CD1c-positive myeloid dendritic cell (primary cell): ENCODE data around the gene PMCH.
"Not testable (repeated sequence)": the region's sequence is repeated elsewhere in the genome, so short reads cannot be mapped to it uniquely, and the experiment has no call there.

Source experiments
- DNase-seq: peaks from one replicate; pipeline ENCODE4 v3.0.0-alpha.2; 2016; ENCODE audit errors: extremely low spot score

PMCH gene, protein sequence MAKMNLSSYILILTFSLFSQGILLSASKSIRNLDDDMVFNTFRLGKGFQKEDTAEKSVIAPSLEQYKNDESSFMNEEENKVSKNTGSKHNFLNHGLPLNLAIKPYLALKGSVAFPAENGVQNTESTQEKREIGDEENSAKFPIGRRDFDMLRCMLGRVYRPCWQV

DNA sequence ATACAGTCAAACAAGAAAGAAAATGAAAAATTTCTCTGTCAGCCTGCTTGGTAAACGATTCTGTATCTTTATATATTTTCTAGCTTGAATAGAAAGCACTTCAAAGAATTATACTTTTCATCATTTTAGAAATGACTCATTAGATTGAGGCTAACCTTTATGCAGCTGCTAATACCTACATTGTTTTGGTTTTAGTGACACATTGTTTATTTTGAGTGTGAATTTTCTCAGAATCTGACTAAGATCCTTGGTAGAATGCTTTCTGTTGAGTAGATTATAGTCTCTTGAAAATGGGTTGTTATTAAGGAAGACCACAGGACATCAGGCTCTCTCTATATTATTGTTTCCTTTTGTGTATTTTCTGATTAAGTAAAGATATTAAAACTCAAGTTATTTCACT lies at the start of gene PMCH:
PMCH (minus strand) TSS at position 45 of the 400 bp plus-strand sequence. CDS start 63 bp downstream, outside the sequence.
- no peak for DNase-seq

DNA sequence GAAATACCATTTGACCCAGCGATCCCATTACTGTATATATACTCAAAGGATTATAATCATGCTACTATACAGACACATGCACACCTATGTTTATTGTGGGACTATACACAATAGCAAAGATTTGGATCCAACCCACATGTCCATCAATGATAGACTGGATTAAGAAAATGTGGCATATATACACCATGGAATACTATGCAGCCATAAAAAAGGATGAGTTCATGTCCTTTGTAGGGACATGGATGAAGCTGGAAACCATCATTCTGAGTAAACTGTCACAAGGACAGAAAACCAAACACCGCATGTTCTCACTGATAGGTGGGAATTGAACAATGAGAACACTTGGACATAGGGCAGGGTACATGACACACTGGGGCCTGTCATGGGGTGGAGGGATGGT lies 43.2 kb upstream of the PMCH start:
- not testable (repeated sequence) for DNase-seq

DNA sequence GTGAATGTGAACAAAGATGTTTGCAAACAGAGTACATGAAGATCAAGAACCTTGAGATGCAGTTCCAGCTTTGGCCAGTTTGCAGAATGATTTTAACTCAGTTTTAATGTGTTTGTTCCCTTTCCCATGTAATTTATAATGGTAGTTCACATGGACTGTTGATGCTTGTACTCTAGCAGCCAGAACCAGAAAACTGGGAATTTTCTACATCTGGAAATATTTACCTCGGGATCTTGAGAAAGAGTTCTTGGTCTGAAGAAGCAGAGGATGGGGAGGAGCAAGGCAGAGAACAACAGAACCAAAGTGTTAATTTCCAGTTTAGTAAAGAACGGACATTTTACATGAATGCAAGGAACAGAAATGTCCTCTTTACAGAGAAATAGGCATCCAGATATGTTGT lies 37.0 kb upstream of the PMCH start:
- DNase-seq = no peak

DNA sequence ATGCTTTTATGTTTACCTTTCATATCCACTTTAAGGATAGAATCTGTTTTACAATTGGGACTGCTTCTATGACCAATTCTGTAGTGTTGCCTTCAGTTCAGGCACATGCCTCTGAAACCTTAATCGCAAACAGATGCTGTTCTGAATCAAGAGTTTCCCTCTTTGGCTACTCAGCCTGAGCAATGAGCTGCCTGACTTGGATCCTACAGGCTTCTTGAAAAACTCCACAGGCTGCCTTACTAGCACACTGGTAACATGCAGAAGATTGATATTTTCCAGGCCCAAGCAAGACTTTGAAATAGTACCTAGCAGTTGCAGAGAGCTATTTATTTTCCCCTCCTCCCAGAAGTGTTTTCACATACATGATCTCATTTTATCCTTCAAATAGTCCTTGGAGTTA lies 34.8 kb upstream of the PMCH start:
- no peak for DNase-seq

DNA sequence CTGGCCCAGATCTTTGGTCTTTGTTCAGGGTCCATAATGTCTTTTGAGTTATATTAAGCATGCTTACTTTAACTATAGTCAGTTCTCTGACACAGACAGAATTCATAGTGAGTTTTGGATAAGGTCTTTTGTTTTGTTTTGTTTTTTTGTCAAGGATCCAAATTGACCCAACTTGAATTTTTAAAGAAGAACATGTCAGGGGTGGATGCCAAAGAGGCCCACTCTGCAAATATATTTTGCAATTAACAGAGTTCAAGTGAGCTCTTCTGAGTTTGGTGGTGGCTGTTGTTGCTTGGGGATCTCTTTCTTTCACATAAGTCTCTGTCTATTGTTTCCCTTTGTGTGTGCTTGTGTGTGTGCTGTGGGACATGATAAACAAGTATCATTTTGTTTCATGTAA lies 34.4 kb upstream of the PMCH start:
- no peak for DNase-seq

DNA sequence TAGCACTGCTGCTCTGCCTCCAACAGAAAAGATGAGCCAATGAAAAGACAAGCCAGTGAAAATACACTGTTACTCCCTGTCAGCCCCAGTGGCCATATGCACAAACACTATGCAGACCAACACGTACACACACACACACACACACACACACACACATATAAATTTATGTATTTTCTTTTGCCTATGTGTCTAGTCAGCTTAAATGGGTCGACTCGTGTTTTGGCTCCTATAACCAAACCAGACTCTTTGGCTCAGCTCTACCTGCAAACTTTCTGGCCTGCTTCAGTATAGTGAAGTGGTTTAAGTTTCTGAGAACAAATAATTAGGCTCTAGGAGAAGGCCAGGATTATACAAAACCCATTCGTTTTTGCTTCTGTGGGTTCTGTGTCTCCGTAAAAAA lies 30.3 kb upstream of the PMCH start:
- no peak for DNase-seq

DNA sequence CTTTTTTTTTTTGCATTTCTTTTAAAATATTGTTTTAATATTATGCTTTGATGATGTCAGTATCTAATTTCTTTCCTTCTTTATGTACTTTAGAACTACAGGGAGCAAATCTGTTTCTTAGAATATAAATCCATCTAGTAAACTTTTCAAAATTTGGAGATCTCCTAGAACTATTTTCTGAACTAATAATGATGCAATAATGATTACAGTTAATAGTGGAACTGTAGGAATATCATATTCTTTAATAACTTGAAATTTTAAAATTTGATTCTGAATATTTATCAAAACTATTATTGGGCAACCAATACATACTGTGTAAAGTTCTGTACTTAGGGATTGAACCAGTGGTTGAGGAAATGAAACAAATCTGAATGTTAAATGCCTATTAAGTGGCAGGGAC lies 23.1 kb upstream of the PMCH start:
- no peak for DNase-seq

DNA sequence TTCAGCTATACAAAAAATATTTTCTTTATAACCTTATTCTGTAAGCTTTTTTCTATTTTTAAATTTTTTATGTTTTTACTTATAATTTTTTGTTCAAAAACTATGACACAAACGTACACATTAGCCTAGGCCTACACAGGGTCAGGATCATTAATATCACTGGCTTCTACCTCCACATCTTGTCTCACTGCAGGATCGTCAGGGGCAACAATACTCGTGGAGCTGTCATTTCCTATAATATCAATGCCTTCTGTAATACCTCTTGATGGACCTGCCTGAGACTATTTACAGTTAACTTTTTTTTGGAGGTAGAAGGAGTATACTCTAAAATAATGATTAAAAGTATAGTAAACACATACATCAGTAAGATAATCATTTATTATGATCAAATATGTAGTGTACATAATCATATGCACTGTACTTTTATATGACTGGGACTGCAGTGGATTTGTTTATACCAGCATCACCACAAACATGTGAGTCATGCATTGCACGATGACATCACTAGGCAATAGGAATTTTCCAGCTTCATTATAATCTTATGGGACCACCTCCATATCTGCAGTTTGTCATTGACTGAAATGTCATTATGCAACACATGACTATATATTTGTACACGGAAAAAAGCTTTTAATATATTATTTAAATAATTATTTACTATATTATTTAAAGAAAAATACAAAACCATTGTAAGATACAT lies 18.5 kb upstream of the PMCH start:
- DNase-seq = no peak

DNA sequence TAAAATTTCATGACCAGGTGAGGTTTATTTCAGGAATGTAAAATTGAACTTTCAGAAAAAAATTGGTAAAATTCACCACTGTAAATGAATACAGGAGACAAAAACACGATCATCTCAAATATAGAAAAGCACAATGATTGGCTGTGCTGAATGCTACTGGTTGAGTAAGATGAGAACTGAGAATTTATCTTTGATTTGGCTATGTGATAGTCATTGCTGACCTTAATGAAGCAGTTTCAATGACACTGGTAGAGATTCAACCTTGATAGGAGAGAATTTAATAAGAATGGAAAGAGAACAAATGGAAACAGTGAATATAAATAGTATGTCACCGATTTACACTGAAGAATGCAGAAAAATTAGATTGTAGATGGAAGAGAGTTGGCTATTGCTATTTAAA lies 6.4 kb upstream of the PMCH start:
- DNase-seq = no peak

DNA sequence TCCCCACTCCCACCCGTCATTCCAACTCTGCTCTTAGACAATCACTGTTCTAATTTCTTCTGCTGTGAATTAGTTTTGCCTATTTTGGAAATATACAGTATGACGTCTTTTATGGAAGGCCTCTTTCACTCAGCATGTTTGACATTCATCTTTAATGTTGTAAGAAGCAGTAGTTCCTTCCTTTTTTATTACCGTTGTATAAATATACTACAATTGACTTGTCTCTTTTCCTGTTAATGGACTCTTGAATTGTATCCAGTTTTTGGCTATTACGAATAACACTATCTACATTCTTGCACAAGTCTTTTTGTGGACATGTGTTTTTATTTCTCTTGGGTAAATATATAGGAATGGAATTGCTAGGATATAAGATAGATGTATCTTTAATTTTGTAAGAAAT lies 4.9 kb upstream of the PMCH start:
- no peak for DNase-seq

DNA sequence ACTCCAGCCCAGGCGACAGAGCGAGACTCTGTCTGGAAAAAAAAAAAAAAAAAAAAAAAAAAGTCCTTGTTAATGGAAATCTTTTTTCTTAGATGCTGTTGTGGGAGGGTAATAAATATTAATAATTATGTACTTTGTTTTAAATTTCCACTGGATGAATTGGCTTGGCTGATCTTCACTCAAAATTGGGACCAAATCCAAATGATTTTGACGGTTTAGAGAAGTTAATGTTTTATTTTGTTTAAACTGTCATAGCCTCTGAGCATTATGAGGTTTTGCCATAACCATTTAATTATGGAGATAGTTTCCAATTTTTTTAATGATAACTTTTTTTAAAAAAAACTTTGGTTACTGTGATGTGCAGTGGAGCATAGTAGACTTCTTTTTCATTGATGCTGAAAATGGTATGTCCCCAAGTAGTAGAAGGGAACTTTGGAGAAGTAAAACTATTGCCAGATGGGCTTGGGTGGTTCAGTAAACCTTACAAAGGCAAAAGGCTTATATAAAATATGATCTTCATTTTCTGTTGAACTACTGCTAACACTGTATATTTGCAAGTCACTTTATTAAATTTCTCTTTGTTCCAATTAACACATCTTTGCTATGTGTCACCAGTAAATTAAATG lies 3.9 kb upstream of the PMCH start:
- DNase-seq = no peak

DNA sequence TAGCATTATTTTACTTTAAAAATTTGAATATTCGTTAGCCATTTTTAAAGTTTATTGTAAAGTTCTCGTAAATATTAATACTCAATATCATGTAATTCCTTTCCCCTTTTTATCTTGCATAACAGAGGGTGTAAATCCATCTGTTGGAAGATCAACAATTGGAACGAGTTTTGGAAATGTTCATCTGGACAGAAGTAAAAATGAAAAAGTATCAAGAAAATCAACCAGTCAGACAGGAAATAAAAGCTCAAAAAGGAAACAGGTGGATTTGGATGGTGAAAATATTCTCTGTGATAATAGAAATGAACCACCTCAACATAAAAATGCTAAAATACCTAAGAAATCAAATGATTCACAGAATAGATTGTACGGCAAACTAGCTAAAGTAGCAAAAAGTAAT lies 1.8 kb downstream of the PMCH start:
- DNase-seq = no peak

DNA sequence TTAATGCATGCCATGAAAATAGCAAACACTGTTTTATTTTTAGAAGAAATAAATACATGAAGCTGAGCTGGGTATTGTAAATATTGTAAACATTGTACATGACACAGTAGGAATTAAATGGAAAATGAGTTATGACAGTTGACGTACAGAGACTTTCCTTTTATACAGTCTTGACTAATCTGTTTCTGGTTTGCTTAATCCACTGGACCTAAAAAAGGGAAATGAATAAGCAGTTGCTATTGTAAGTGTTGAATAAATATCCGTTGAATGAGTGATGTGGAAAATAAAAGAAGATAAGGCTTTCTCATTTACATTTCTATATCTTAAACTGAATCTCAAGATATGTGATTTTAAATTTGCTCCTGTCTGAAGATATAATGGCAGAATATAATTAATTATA lies 15.0 kb downstream of the PMCH start:
- DNase-seq = peak; percentile 17

DNA sequence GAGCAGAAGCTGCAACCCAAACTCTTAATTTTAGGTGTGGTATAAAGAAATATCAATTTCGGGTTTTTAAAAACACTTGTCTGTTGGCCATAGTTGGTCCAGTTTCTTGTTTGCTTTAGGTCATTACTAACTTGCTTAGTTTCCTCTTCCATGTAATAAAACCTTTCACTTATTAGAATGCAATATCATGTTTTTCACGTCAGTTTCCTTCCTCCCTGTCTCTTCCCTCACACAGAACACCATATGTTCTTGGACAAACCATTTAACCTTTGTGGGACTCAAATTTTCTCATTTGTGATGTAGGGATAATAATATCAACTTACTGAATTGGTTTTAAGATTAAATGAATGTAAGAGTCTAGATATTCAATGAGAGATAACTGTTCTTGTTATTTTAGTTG lies 22.9 kb downstream of the PMCH start:
- no peak for DNase-seq

DNA sequence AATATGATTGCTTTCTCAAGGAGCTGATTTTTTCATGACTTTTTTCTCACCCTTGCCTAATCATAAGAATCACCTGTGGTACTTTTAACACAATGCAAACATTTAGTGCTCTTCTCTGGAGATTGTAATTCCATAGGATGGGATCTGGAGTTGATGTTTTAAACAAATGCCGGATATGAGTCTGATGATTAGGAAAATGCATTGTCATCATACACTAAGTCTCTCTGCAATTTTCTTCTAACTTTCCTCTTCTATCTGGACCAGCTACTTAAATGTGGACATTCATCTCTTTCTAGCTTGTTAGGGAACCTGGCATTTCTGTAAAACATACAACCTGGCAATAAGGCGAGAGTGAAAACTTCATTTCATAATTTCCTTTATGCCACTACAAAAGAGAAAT lies 23.5 kb downstream of the PMCH start:
- no peak for DNase-seq

DNA sequence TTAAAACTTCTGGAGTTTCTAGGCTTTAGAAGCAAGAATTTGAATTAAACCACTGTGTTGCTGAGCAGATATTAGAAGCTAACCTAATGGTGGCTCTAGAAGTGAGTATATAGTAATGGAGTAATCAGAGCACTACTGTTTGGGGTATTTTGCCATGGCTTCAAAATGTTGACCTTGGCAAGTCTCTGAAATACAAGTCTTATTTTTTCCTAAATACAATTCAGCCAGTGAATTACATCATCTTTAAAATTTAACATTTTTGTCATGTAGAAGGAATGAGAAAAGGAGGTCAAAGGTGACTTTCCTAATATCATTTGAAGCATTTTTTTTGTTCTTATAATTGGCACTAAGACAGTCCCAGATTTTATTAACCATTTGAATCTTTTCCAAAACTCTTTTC lies 25.2 kb downstream of the PMCH start:
- no peak for DNase-seq

DNA sequence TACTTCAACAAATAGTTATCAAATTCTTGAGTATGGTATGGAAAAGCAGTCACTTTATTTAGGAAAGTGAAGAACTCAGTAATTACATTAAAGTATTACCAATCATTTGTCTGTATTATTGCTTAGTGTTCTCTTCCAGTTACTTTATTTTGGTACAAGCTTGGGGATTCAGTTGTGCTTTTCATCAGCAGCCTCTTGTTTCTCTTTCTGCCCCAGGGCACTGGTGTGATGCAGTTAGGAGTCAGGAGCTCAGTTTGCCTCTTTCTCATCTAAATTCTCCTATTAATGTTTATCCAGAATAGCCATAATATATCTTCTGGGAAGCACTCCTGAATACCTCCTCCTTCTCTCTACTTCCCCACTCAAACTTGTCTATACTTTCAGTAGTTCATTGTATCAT lies 25.7 kb downstream of the PMCH start:
- no peak for DNase-seq

DNA sequence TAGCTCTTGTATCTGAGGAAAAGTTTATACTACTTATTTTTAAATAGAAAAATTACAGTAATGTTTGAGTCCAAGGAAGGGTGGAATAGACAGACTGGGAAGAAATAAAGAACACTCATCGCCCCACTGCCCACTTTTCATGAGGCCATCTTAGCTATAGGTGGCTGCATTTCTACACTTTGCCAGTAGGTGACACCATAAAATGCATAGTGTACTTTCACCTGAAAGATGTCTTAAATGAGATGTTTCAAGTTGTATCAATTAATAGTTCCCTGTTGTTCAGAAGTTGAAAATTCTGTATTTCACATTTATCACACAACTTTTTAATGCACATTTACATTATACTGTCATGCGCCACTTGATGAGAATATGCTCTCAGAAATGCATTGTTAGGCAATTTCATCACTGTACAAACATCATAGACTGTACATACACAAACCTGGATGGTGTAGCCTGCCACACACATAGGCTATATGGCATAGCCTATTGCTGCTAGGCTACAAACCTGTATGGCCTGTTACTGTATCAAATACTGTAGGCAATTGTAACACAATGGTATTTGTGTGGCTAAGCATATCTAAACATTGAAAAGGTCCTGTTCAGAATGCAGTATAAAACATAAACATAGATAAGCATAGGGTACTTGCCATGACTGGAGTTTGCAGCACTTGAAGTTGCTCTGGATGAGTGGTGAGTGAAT lies 27.6 kb downstream of the PMCH start:
- DNase-seq = peak; percentile 21

DNA sequence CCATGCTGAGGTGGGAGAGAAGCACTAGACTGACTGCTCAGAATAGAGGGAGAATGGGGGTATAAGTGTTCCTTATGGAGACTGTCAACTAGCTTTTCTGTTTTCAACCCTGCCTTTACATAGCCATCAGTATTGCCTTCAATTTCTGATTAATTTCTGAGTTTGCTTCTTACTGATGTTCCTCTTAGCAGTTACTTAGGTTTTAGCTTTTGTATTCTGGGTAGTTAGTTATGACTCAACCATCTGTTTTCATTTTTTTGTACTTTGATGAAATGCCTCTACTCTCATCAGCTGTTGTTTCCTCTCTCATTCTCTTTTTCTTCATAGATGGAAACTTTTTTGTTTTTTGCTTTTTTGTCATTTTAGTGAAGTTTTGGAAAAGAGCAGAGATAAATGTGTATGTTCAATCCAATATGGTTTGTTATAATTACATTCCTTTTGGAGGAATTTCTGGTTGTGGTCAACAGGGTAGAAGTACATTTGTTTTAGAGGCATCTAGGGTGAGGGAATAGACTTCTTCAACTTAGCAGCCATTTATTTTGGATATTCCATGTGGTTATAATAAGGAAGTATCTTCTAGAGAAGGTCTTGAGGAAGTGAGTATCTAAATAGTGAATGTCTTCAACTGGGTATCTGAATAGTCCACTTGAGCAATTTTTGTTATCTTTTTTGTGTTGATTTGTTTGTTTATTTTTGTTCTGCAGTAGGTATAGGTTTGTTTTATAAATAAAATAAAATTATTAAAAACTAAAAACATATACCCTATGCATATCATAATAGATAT lies 29.6 kb downstream of the PMCH start:
- peak; percentile 7 for DNase-seq

DNA sequence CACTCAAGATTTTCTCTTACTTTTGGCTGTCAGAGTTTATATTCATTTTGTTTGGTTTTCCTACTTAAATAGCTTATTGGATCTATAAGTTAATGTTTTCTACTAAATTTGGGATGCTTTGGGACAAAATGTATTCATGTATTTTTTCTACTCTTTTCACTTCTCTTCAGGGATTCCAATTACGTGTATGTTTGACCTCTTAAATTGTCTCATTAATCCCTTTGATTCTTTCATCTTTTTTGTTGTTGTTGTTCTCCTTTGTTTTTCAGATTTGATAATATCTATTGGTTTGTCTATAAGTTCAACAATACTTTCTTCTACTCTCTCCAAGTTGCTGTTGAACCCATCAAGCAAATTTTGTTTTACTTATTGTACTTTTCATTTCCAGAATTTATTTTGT lies 34.2 kb downstream of the PMCH start:
- DNase-seq = no peak

DNA sequence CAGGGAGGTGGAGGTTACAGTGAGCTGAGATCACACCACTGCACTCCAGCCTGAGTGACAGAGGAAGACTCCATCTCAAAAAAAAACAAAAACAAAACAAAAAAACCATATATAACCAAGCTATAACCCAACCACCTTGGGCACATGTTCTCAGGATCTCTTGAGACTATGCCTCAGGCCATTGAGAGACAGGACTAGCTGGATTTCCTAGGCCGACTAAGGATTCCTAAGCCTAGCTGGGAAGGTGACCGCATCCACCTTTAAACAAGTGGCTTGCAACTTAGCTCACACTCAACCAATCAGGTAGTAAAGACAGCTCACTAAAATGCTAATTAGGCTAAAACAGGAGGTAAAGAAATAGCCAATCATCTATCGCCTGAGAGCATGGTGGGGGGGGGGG lies 42.4 kb downstream of the PMCH start:
- not testable (repeated sequence) for DNase-seq

DNA sequence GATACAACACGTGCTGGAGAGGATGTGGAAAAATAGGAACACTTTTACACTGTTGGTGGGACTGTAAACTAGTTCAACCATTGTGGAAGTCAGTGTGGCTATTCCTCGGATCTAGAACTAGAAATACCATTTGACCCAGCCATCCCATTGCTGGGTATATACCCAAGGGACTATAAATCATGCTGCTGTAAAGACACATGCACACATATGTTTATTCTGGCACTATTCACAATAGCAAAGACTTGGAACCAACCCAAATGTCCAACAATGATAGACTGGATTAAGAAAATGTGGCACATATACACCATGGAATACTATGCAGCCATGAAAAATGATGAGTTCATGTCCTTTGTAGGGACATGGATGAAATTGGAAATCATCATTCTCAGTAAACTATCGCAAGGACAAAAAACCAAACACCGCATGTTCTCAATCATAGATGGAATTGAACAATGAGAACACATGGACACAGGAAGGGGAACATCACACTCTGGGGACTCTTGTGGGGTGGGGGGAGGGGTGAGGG lies 50.5 kb downstream of the PMCH start:
- not testable (repeated sequence) for DNase-seq
